ENCODE data around the gene OSTN. TPM values are rescaled to one million over a fixed set of nuclear protein-coding genes. Genes with fewer than 3 reads are reported as not detected.

Gene OSTN
- total and polyA plus RNA-seq, 9 of the 15 experiments (the other 6 are each of a cell fraction or from before 2014, with no cell fraction given) = not detected

- no peak for DNase-seq (ENCODE audit: extremely low read depth in 1 of 4, low spot score in 3 of 4)
- no peak overlapping the region for H3K4me3 ChIP-seq
- TF ChIP-seq MXD1 (CRISPR knock-in tag; IDR thresholded peaks at IDR 0.05; ENCODE audit: borderline replicate concordance, poor library complexity, severe bottlenecking) (no peak), GABPA (tag; conservative IDR thresholded peaks at IDR 0.05; ENCODE audit: low read depth) (no peak), GABPB1 (CRISPR knock-in tag; IDR thresholded peaks at IDR 0.05) (no peak), BRCA1 (IDR thresholded peaks at IDR 0.05) (no peak), BRCA1 (CRISPR knock-in tag; IDR thresholded peaks at IDR 0.05) (no peak), ETS2 (tag; IDR thresholded peaks at IDR 0.05; ENCODE audit: borderline replicate concordance, poor library complexity, severe bottlenecking) (no peak), ZNF57 (CRISPR knock-in tag; IDR thresholded peaks at IDR 0.05) (no peak), EZH2 (IDR thresholded peaks at IDR 0.05; ENCODE audit: borderline replicate concordance, low read depth, low read length) (no peak), HNRNPH1 (optimal IDR thresholded peaks at IDR 0.05; ENCODE audit: low read depth, low read length) (no peak), ZFP36 (IDR thresholded peaks at IDR 0.05; ENCODE audit: low read depth, low read length, partially characterized antibody) (no peak), ZNF655 (CRISPR knock-in tag; IDR thresholded peaks at IDR 0.05) (no peak), LARP7 (IDR thresholded peaks at IDR 0.05) (no peak), ZNF717 (CRISPR knock-in tag; IDR thresholded peaks at IDR 0.05) (no peak), SETDB1 (IDR thresholded peaks at IDR 0.05; ENCODE audit: low read length) (no peak), ELF1 (tag; IDR thresholded peaks at IDR 0.05) (no peak), NR4A1 (CRISPR knock-in tag; IDR thresholded peaks at IDR 0.05) (no peak), NR4A1 (tag; IDR thresholded peaks at IDR 0.05) (no peak), SAFB2 (IDR thresholded peaks at IDR 0.05; ENCODE audit: borderline replicate concordance, low read depth, low read length, severe bottlenecking) (no peak), ATF7 (IDR thresholded peaks at IDR 0.05) (no peak), ZBTB1 (CRISPR knock-in tag; IDR thresholded peaks at IDR 0.05; ENCODE audit: borderline replicate concordance, low read depth) (no peak), PRPF4 (IDR thresholded peaks at IDR 0.05; ENCODE audit: insufficient read depth, low read depth, low read length, poor library complexity, severe bottlenecking) (no peak), KLF13 (tag; IDR thresholded peaks at IDR 0.05; ENCODE audit: borderline replicate concordance, low read depth) (no peak)
- H3K9me3 ChIP-seq (replicated peaks; ENCODE audit: control insufficient read depth, insufficient read depth, low read depth, low read length) = no peaks in the 10 kb centered on the region
- no peaks in the 10 kb centered on the region for H3K9me1 ChIP-seq (ENCODE audit: control insufficient read depth, insufficient read depth, low read length)
- H2AFZ ChIP-seq (ENCODE audit: low read depth, low read length) = no peak overlapping the region
- ChIA-PET CTCF (ENCODE audit: low intra/inter-chr PET ratio) (no interaction called here), POLR2A (no interaction called here)
- intact Hi-C loops (cut with micrococcal nuclease) (no loop called here), in situ Hi-C loops (cut with MboI) (no loop called here)
- H3K27me3 ChIP-seq (ENCODE audit: control insufficient read depth in 2 of 2, insufficient read depth in 2 of 2, low read length in 2 of 2) = no peaks in the 10 kb centered on the region
- no peak overlapping the region for H3K4me2 ChIP-seq (ENCODE audit: insufficient read depth, low read length)
- no peaks in the 10 kb centered on the region for H3K4me1 ChIP-seq (replicated peaks in 1 of 2; ENCODE audit: control insufficient read depth in 2 of 2, insufficient read depth in 2 of 2, low read length in 2 of 2)
- H3K27ac ChIP-seq (ENCODE audit: extremely low read depth, low read depth, low read length) = no peak overlapping the region
- no peak for FAIRE-seq
- no peaks in the 10 kb centered on the region for H4K20me1 ChIP-seq (replicated peaks; ENCODE audit: control insufficient read depth, insufficient read depth, low read length)
- no peak overlapping the region for H3K9ac ChIP-seq (ENCODE audit: insufficient read depth in 1 of 2, low read depth in 2 of 2, low read length in 2 of 2)
- no TSS peak for BruUV-seq (replicated peaks)
- ATAC-seq = no peak
- no peaks in the 10 kb centered on the region for H3K36me3 ChIP-seq (ENCODE audit: control insufficient read depth, insufficient read depth, low read length)
- WGBS (ENCODE audit: insufficient coverage, low coverage, missing lambda C conversion rate) = 6% methylated on average over 3 of the region's 3 CpGs
- H3K79me2 ChIP-seq (ENCODE audit: control insufficient read depth, insufficient read depth, low read length) = no peaks in the 10 kb centered on the region
Measured at GRCh38 chr3:191176038-191176785, 22.8 kb upstream of the OSTN start.

All from K562 (cell line).